Measurements from ENCODE around the gene KIAA1328.

- TF ChIP-seq POLR2A (IDR thresholded peaks at IDR 0.05): no peak
- TF ChIP-seq, protein P1, sequence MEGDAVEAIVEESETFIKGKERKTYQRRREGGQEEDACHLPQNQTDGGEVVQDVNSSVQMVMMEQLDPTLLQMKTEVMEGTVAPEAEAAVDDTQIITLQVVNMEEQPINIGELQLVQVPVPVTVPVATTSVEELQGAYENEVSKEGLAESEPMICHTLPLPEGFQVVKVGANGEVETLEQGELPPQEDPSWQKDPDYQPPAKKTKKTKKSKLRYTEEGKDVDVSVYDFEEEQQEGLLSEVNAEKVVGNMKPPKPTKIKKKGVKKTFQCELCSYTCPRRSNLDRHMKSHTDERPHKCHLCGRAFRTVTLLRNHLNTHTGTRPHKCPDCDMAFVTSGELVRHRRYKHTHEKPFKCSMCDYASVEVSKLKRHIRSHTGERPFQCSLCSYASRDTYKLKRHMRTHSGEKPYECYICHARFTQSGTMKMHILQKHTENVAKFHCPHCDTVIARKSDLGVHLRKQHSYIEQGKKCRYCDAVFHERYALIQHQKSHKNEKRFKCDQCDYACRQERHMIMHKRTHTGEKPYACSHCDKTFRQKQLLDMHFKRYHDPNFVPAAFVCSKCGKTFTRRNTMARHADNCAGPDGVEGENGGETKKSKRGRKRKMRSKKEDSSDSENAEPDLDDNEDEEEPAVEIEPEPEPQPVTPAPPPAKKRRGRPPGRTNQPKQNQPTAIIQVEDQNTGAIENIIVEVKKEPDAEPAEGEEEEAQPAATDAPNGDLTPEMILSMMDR (IDR thresholded peaks at IDR 0.05): no peak
Measured at GRCh38 chr18:37235583-37235982, 406.7 kb downstream of the KIAA1328 start.
